Duodenal mucosa (tissue), 2 donors: ENCODE measurements around the gene ZNF79.

Experiments used
- H3K27ac ChIP-seq: one replicate; pipeline ENCODE4 v1.7.0; 2013; ENCODE audit warnings: low read depth, low read length
- H3K27me3 ChIP-seq, 2 donors: one replicate each; pipeline ENCODE4 v1.7.0; 2013; ENCODE audit warnings: low read length in 2 of 2, control low read depth in 1 of 2; ENCODE audit not compliant: insufficient read depth in 2 of 2, control insufficient read depth in 1 of 2
- H3K36me3 ChIP-seq, 2 donors: one replicate each; pipeline ENCODE4 v1.7.0; 2013; ENCODE audit warnings: low read length in 2 of 2, control low read depth in 1 of 2; ENCODE audit not compliant: insufficient read depth in 2 of 2, control insufficient read depth in 1 of 2
- H3K4me1 ChIP-seq, 2 donors: one replicate each; pipeline ENCODE4 v1.7.0; 2013; ENCODE audit warnings: low read length in 2 of 2, control low read depth in 1 of 2; ENCODE audit not compliant: insufficient read depth in 2 of 2, control insufficient read depth in 1 of 2
- H3K4me3 ChIP-seq, 2 donors: one replicate each; pipeline ENCODE4 v1.7.0; 2013; ENCODE audit warnings: low read length in 2 of 2, low read depth in 1 of 2
- H3K9ac ChIP-seq, 2 donors: one replicate each; pipeline ENCODE4 v1.7.0; 2013; ENCODE audit warnings: low read length in 2 of 2, low read depth in 1 of 2
- H3K9me3 ChIP-seq, 2 donors: one replicate each; pipeline ENCODE4 v1.7.0; 2013; ENCODE audit warnings: low read length in 2 of 2, control low read depth in 1 of 2; ENCODE audit not compliant: control insufficient read depth in 1 of 2

Gene ZNF79

GRCh38 chr9:127423476-127423933 is 677 bp upstream of the ZNF79 start:
- H3K4me3 ChIP-seq: peak overlapping the region; percentile 93 to 95
- H3K36me3 ChIP-seq: peaks cover 0 to 4% of the 10 kb centered on the region in 2 donors
- H3K27ac ChIP-seq: peak overlapping the region; percentile 79
- no peaks in the 10 kb centered on the region for H3K27me3 ChIP-seq
- H3K4me1 ChIP-seq: peaks cover 25 to 32% of the 10 kb centered on the region in 2 donors
- no peaks in the 10 kb centered on the region for H3K9me3 ChIP-seq
- peak overlapping the region; percentile 76 to 88 for H3K9ac ChIP-seq

GRCh38 chr9:127424676-127424999 is 456 bp downstream of the ZNF79 start:
- H3K4me1 ChIP-seq: peaks cover 25 to 32% of the 10 kb centered on the region in 2 donors
- peak overlapping the region; percentile 79 for H3K27ac ChIP-seq
- H3K27me3 ChIP-seq: no peaks in the 10 kb centered on the region
- H3K9me3 ChIP-seq: no peaks in the 10 kb centered on the region
- peaks cover 0 to 12% of the 10 kb centered on the region in 2 donors for H3K36me3 ChIP-seq
- H3K9ac ChIP-seq: peak overlapping the region; percentile 76 to 88
- peak overlapping the region; percentile 93 to 95 for H3K4me3 ChIP-seq

DNA sequence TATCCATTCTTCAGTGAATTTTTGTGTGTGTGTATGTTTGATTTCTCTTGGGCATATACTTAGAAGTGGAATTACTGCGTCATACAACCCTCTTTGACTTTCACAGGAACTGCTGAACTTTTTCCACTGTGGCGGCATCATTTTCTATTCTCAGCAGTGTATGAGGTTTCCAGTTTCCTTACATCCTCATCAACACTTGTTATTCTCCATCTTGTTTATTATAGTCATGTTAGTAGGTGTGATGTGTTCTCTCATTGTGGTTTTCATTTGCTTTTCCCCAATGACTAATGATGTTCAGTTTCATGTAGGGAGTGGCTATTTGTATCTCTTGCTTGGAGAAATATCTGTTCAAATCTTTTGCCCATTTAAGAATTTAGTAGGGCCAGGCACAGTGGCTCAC is 2.6 kb downstream of the ZNF79 start:
- Histone ChIP-seq H3K4me1 (peaks cover 23 to 29% of the 10 kb centered on the region in 2 donors), H3K36me3 (peaks cover 0 to 23% of the 10 kb centered on the region in 2 donors), H3K4me3 (no peak overlapping the region), H3K27me3 (no peaks in the 10 kb centered on the region), H3K9me3 (no peaks in the 10 kb centered on the region), H3K27ac (no peak overlapping the region), H3K9ac (no peak overlapping the region)

DNA sequence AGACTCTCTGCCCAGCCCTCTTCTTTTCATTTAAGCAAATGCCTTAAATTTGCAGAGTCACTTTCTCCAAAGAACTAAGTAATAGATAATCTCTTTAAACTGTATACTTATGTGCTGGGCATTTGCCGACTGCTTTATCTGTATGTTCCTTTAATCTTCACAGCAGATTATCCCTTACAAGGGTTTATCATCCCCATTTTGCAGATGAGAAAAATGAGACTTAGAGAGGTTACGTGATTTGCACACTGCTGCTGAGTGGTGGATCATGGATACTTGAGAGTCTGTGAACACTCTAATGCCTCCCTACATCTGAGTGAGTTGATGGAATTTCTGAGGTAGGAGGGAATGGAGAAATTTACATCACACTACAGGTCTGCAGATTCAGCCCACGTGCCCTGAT is 4.2 kb downstream of the ZNF79 start:
- no peak overlapping the region for H3K4me3 ChIP-seq
- no peak overlapping the region for H3K27ac ChIP-seq
- no peaks in the 10 kb centered on the region for H3K27me3 ChIP-seq
- H3K9ac ChIP-seq: no peak overlapping the region
- no peaks in the 10 kb centered on the region for H3K9me3 ChIP-seq
- H3K4me1 ChIP-seq: peaks cover 10 to 13% of the 10 kb centered on the region in 2 donors
- H3K36me3 ChIP-seq: peaks cover 5 to 28% of the 10 kb centered on the region in 2 donors

- peaks cover 4 to 6% of the 10 kb centered on the region in 2 donors for H3K4me1 ChIP-seq
- peaks cover 20 to 48% of the 10 kb centered on the region in 2 donors for H3K36me3 ChIP-seq
- H3K4me3 ChIP-seq: no peak overlapping the region
- no peaks in the 10 kb centered on the region for H3K27me3 ChIP-seq
- no peak overlapping the region for H3K27ac ChIP-seq
- no peaks in the 10 kb centered on the region for H3K9me3 ChIP-seq
- no peak overlapping the region for H3K9ac ChIP-seq
These were observed 6.2 kb downstream of the ZNF79 start for GRCh38 chr9:127430415-127430814.

DNA sequence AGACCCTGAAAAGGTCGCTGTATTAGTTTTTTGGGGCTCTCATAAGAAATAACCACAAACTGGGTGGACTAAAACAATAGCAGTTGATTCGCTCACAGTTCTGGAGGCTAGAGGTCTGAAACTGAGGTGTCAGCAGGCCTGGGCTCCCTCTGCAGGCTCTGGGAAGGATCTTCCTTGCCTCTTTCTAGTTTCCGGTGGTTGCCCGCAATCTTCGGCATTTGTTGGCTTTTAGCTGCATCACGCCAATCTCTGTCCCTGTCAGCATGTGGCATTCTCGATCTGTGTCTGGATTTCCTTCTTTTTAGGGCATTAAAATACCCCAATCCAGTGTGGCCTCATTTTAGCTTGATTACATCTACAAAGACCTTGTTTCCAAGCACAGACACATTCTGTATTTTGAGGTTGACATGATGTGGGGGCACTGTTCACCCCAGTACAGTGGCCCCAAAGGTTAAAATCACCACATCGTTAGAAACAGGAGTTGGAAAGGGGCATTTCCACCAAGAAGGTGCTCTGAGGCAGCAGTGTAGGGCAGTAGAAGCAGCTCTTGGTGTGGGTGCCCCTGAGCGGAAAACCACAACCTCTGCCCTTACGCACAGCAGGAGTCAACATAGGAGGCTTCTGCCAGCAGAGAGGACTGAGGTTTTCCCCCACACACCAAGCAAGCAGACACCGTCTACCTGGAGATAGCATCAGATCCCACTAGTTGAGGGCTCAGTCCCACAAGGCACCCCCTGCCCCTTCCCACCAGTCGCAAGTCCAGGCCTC is 13.5 kb downstream of the ZNF79 start:
- Histone ChIP-seq H3K27ac (no peak overlapping the region), H3K9me3 (no peaks in the 10 kb centered on the region), H3K4me3 (no peak overlapping the region), H3K9ac (no peak overlapping the region), H3K4me1 (no peaks in the 10 kb centered on the region), H3K27me3 (no peaks in the 10 kb centered on the region), H3K36me3 (peaks cover 58 to 83% of the 10 kb centered on the region in 2 donors)

GRCh38 chr9:127438394-127438793 is 14.2 kb downstream of the ZNF79 start:
- H3K9ac ChIP-seq: no peak overlapping the region
- no peaks in the 10 kb centered on the region for H3K4me1 ChIP-seq
- H3K9me3 ChIP-seq: no peaks in the 10 kb centered on the region
- H3K27ac ChIP-seq: no peak overlapping the region
- peaks cover 56 to 78% of the 10 kb centered on the region in 2 donors for H3K36me3 ChIP-seq
- H3K4me3 ChIP-seq: no peak overlapping the region
- H3K27me3 ChIP-seq: no peaks in the 10 kb centered on the region

DNA sequence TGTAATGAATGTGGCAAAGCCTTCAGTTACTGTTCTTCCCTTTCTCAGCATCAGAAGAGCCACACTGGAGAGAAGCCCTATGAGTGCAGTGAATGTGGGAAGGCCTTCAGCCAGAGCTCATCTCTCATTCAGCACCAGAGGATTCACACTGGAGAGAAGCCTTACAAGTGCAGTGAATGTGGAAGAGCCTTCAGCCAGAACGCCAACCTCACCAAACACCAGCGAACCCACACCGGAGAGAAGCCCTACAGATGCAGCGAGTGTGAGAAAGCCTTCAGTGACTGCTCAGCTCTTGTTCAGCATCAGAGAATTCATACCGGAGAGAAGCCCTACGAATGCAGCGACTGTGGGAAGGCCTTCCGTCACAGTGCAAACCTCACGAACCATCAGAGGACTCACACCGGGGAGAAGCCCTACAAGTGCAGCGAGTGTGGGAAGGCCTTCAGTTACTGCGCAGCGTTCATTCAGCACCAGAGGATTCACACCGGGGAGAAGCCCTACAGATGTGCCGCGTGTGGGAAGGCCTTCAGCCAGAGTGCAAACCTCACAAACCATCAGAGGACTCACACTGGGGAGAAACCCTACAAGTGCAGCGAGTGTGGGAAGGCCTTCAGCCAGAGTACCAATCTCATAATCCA is 20.2 kb downstream of the ZNF79 start:
- peaks cover 10 to 12% of the 10 kb centered on the region in 2 donors for H3K4me1 ChIP-seq
- peaks cover 63 to 80% of the 10 kb centered on the region in 2 donors for H3K36me3 ChIP-seq
- no peak overlapping the region for H3K4me3 ChIP-seq
- no peak overlapping the region for H3K27ac ChIP-seq
- H3K9me3 ChIP-seq: peaks cover 0 to 3% of the 10 kb centered on the region in 2 donors
- no peaks in the 10 kb centered on the region for H3K27me3 ChIP-seq
- H3K9ac ChIP-seq: no peak overlapping the region

GRCh38 chr9:127444921-127445850 is 21.0 kb downstream of the ZNF79 start:
- Histone ChIP-seq H3K9ac (no peak overlapping the region), H3K36me3 (peaks cover 64 to 81% of the 10 kb centered on the region in 2 donors), H3K27me3 (no peaks in the 10 kb centered on the region), H3K9me3 (peaks cover 0 to 3% of the 10 kb centered on the region in 2 donors), H3K4me1 (peaks cover 18 to 20% of the 10 kb centered on the region in 2 donors), H3K4me3 (no peak overlapping the region), H3K27ac (no peak overlapping the region)
